Right kidney (tissue), 1 donor: ENCODE data around the gene ALOX15B.

ENCODE experiments used
- DNase-seq: peaks from one replicate; pipeline ENCODE4 v3.0.0-alpha.2; 2016

ALOX15B gene

GRCh38 chr17:8080208-8080798 is 41.4 kb downstream of the ALOX15B start:
- DNase-seq, result no peak

DNA sequence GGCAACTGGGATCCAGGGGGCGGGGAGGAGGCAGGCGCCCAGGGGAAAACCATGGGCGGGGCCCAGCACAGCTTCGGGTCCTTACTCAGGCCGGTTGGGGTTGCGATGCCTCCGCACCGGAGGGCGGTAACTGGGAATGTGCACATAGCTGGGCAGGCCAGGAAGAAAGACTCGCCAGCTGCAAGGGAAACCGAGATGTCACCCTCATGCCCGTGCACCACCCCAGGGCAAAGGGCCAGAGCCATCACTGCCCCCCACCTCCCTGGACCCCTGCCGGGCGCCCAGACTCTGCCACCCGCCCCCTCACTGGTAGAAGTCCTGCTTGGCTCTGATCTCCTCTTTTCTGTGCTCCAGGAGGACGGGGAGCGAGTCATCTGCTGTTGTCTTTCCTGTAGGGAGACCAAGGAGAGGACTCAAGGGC is 42.0 kb downstream of the ALOX15B start:
- no peak for DNase-seq

GRCh38 chr17:8081876-8082275 is 43.0 kb downstream of the ALOX15B start:
- DNase-seq, result no peak

- DNase-seq, result no peak
Measured at GRCh38 chr17:8082292-8082691, 43.4 kb downstream of the ALOX15B start.

DNA sequence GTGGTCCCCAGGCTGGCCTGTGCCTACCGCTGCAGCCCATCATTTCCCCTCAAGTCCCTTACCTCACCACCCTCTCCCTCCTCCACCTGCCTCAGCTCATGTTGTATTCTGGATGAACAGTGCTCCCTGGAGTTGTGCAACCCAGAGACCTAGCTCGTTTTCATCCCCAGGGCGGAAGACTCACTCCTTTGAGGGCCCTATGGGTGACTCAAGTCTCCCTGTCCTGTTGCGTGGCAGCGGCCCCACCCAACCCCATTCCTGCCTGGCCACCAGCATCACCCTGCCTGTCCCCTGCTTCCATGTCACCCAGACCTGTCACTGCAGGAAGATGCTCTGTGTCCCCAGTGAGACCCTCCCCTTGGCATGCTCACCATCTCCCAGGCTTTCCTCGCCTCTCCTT is 45.4 kb downstream of the ALOX15B start:
- no peak for DNase-seq

- no peak for DNase-seq
Measured at GRCh38 chr17:8087075-8087951, 48.5 kb downstream of the ALOX15B start, which contains the start of gene ALOX12B. Gene ALOX12B (minus strand): TSS chr17:8087716. CDS start chr17:8087442, 274 bp downstream.

GRCh38 chr17:8087952-8088230 is 49.0 kb downstream of the ALOX15B start:
- no peak for DNase-seq

DNA sequence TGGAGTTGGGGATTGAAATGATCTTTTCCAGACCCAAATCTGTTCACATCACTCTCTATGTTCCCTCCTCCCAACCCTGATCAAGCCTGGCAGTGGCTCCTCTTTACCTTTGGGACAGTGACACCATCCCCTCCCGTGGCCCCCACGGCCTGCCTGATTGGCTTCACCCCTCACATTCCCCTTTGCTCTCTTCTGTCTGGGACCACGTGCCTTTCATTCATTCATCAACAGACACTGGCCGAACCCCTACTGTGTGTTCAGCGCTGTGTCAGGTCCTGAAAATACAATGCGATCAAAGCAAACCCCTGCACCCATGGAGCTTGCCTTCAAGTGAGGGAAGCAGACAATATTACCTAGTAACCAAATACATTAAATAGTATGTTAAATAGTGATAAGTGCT is 50.9 kb downstream of the ALOX15B start:
- DNase-seq, result no peak

- no peak for DNase-seq
Measured at GRCh38 chr17:8091033-8091687, 52.3 kb downstream of the ALOX15B start.

DNA sequence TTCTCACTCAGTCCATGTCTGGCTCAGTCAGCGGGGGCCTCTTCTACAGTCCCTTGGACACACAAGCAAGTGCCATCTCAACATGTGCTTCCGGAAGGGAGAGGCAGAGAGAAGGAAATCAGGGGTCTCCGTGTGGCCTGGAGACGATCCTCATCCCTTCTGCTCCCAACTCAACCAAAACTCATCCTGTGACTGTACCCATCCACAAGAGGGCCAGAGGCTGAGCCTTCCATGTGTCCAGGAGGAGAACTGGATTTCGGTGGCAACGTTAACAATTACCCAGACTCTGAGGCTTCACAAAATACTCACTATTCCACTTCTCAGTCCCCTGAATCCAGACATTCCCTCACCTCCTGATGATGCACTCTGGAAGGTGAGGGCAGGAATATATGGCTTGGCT is 56.5 kb downstream of the ALOX15B start:
- no peak for DNase-seq

DNA sequence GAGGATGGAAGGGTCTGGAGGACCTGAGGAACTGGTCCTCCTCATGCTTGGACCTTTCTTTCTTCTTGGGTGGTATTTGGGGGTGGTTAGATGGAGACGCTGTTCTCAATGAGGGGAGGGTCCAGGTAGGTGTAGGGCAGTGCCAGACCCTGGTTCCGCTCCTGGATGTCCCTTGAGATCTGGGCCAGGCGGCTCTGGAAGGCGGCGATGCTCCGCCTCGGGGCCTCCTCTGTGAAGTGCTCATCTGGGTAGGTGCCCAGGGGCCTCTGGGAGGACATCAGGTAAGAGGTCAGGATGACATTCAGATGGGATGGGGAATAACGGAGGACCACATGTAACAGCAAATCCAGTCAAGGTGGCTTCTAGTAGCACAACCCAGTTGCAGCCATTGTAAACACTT is 57.7 kb downstream of the ALOX15B start:
- no peak for DNase-seq
